HG02885 (cell line): ENCODE measurements around the gene DNAJC7.

Experiments
- ATAC-seq: cut with Tn5 transposase; IDR thresholded peaks from one replicate; pipeline ENCODE4 v1.9.1; 2021; ENCODE audit warnings: mild to moderate bottlenecking; ENCODE audit not compliant: unreplicated experiment, poor library complexity

The DNAJC7 gene

GRCh38 chr17:42016941-42017865, at the start of gene DNAJC7:
Gene DNAJC7 (minus strand): TSS chr17:42017439. CDS start chr17:42017416, 23 bp downstream.
- ATAC-seq: peak; percentile 88

DNA sequence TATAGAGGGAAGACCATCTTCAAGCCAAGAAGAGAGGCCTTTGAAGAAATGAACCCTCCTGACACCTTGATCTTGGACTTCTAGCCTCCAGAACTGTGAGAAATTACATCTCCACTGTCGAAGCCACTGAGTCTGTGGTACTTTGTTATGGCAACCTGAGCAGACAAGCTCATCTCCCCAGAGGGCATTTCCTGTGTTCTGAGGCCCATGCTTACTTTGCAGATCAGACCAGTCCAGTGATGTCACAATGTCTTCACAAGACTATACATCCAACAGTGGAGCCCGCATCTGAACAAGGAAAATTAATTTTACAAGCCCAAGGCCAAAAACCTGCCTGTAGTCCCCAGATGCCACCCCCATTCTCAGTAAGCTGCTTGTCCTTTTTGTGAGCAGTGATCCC, 48.0 kb upstream of the DNAJC7 start:
- ATAC-seq: no peak

- no peak for ATAC-seq
Observed at GRCh38 chr17:42062681-42063080, 45.4 kb upstream of the DNAJC7 start.

GRCh38 chr17:42061646-42062487, 44.6 kb upstream of the DNAJC7 start:
- ATAC-seq: no peak

GRCh38 chr17:42060231-42060630, 43.0 kb upstream of the DNAJC7 start:
- ATAC-seq: no peak

DNA sequence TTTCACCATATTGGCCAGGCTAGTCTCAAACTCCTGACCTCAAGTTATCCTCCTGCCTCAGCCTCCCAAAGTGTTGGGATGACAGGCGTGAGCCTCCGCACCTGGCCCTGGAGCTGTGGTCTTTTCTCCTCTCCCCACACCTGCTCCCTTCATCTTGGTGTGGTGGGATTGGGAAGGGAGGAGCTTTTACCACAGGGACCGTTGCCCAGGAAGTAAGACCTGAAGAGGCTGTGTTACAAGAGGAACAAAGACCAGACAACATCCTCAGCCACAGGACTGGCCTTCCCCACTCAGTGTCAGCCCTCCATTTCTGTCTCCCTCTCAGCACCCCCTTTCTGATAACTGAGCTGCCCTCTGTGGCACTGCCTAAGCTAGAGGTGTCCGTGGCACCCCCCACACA, 42.6 kb upstream of the DNAJC7 start:
- no peak for ATAC-seq

- ATAC-seq: no peak
Observed at GRCh38 chr17:42058063-42058462, 40.8 kb upstream of the DNAJC7 start.

GRCh38 chr17:42056635-42057034, 39.4 kb upstream of the DNAJC7 start:
- no peak for ATAC-seq

DNA sequence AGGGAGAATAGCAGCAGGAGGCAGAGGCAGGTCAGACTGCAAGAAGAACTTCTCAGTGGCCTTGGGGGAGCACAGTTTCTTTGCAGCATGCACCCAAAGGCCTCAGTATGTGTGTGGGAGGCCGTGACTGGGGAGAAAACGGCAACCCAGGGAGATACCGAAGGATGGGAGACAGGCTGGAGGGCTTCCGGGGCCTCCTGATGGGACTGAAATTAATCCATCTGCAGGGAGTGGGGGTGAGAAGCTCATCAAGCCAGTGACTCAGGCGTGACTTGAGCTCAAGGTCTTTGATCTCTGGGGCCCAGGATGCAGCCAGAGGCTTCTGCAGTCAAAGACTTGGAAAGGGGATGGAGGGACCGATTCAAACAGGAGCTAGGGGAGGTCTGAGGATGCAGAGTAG, 38.3 kb upstream of the DNAJC7 start:
- no peak for ATAC-seq

DNA sequence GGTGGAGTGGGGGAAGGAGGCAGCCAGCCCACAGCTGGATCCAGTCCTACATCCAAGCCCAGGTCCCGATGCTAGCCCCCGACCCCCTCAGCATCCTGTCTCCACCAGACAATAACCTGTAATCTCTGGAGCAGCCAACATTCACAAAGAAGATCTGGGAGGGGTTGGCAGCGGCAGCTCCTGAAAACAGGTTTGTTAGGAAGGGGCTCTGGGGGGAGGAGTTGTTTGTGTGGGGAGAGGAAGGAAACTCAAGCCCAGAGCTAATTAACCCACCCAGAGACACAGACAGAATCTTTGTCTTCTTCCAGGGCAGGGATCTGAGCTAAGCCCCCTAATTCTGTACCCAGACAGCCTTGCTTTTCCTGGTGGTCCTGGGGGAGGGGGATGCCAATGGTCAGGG, 37.8 kb upstream of the DNAJC7 start:
- no peak for ATAC-seq

- no peak for ATAC-seq
Observed at GRCh38 chr17:42053731-42054500, 36.7 kb upstream of the DNAJC7 start.

DNA sequence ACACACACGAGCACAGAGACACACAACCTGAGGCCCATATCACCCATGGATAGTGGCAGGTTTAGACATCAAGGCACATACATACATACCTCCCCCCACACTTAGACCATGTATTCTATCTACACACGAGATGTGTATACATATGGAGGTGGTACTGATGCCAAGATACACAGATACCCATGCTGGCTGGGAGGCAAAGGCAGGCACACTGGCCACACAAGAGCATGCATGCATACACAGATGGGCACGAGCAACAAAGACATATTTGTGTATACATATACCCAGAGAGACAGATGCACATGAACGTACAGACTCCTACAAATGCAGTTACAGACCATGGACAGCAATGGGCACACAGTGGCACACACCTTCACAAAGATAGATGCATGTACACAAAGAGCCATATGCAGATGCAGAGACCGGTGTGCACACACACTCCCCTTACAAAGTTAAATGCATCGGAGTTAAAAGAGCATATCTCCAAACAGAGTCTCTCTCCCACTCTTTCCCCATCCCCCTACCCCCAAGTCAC, 35.2 kb upstream of the DNAJC7 start:
- ATAC-seq: no peak

DNA sequence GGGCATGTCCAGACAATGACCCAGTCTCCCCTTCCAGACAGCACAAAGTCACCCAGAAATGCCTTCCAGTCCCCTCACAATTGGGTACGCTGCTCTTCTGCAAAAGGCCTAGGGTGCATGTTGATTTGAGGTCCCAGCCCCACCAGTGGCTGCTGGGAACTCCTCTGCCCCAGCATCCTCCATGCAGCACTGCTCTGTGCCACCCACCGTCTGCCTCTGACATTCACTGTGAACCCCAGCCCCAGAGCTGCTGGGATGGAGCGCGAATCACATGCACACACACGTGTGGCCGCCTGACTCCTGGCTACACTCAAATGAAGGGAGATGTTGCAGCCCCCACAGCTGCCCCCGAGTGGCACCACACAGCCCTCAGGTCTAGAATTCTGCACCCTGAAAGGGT, 34.4 kb upstream of the DNAJC7 start:
- no peak for ATAC-seq

DNA sequence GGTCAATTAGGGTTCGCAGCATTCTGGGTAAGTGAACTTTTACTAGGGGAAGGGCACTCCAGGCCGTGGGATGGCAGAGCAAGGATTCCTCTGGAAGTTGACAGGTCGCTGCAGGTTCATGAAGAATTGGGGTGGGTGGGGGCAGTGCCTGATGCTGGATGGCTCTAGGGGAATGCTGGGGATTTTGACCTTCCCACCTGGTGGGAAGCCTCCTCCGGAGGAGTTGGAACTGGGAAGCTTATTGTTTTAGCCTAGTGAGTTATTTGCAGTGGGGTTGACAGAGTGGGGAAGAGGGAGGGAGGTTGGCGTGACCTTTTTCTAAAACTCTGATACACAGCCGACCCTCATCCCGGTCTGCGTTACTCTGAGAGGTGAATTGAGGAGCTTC, 33.8 kb upstream of the DNAJC7 start:
- ATAC-seq: no peak

GRCh38 chr17:42050393-42051012, 33.3 kb upstream of the DNAJC7 start, which contains the start of gene C17orf113:
Gene C17orf113 (minus strand): TSS chr17:42050601. CDS start chr17:42043376, 7,225 bp downstream.
- ATAC-seq: peak; percentile 43

GRCh38 chr17:42049834-42050392, 32.7 kb upstream of the DNAJC7 start:
- no peak for ATAC-seq

- no peak for ATAC-seq
Observed at GRCh38 chr17:42047343-42047742, 30.1 kb upstream of the DNAJC7 start.

DNA sequence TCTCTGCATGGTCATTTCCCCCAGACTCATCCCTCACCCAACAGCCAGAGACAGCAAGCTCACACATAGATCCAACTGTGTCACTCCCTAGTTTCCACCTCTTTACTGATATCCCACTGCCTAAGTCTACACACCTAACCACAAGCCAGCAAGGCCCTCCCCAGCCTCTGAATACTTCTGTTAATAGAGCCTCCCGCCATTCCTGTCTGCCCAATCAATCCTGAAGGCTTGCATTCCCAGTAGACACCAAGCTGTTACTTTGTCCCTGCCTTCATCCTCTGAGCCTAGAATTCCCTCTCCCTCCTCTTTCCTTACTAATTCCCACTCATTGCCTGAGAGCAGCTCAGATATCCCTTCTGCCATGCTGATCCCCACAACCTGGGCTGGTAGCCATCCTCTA, 28.5 kb upstream of the DNAJC7 start:
- no peak for ATAC-seq

DNA sequence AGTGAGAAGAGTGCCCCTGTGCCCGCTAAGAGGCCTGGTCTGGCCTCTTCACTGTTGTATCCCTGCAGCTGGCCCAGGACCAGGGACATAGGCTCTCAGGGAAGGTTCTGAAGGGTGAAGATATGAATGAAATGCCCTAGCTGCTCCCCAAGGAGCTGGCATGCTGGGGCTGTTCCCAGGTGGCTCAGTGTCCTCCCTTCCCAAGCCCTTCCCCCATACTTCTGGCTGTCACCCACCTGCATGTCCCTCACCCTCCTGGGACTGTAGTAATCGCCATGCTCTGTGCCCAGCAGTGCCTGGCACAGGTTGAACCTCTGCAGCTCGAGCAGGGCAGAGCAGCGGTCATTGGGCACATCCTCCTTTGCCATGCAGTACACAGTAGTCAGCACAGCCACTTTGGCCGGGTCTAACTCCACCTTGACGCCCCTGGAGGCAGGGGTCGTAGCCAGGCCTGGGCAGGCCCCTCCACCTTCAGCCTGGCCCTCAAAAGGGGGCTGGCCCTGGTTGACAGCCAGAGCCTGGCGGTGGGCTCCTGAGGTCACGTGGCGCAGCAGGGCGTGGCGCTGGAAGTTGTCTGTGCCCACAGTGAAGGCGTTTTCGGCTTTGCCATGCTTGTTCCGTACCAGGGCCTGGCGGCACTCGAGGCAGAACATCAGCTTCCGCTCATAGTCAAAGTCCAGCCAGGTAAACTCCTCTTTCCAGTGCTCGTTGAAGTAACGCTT, 25.5 kb upstream of the DNAJC7 start:
- no peak for ATAC-seq
